Upper lobe of left lung (tissue), 4 donors: ENCODE measurements around the gene B3GAT1.

Source experiments
- EP300 ChIP-seq, 4 donors: sonication (generic); formaldehyde crosslinking; IDR thresholded peaks; one replicate each; pipeline ENCODE4 v1.5.1; 2017; ENCODE audit warnings: antibody characterized with exemption in 4 of 4, control low read depth in 2 of 4
- POLR2A ChIP-seq, 4 donors: fragments of 450-650 bp; IDR thresholded peaks; one replicate each; pipeline ENCODE4 v1.5.1; 2016 to 2017; ENCODE audit warnings: antibody characterized with exemption in 4 of 4, mild to moderate bottlenecking in 2 of 4
- POLR2AphosphoS5 ChIP-seq, 2 donors: sonication (generic); formaldehyde crosslinking; IDR thresholded peaks; one replicate each; pipeline ENCODE4 v1.5.1; 2017; ENCODE audit warnings: antibody characterized with exemption in 2 of 2
- TF ChIP-seq, protein P1 (sequence below), 6 experiments: fragments of 450-650 bp in 4 of 6; fragments of 200-600 bp in 2 of 6; sonication (generic) in 2 of 6; IDR thresholded peaks; one replicate each; pipeline ENCODE4 v1.5.1; 2016 to 2019; ENCODE audit warnings: antibody characterized with exemption in 6 of 6

- TF ChIP-seq EP300 (IDR thresholded peaks at IDR 0.05) (no peak), POLR2AphosphoS5 (IDR thresholded peaks at IDR 0.05) (no peak), POLR2A (IDR thresholded peaks at IDR 0.05) (no peak)
- TF ChIP-seq, protein P1, sequence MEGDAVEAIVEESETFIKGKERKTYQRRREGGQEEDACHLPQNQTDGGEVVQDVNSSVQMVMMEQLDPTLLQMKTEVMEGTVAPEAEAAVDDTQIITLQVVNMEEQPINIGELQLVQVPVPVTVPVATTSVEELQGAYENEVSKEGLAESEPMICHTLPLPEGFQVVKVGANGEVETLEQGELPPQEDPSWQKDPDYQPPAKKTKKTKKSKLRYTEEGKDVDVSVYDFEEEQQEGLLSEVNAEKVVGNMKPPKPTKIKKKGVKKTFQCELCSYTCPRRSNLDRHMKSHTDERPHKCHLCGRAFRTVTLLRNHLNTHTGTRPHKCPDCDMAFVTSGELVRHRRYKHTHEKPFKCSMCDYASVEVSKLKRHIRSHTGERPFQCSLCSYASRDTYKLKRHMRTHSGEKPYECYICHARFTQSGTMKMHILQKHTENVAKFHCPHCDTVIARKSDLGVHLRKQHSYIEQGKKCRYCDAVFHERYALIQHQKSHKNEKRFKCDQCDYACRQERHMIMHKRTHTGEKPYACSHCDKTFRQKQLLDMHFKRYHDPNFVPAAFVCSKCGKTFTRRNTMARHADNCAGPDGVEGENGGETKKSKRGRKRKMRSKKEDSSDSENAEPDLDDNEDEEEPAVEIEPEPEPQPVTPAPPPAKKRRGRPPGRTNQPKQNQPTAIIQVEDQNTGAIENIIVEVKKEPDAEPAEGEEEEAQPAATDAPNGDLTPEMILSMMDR (IDR thresholded peaks at IDR 0.05): no peak
These were observed 47.4 kb upstream of the B3GAT1 start for GRCh38 chr11:134459246-134460061.
